ENCODE results near the gene ITSN2. TPM values are rescaled to one million over a fixed set of nuclear protein-coding genes. Genes with fewer than 3 reads are reported as not detected.

The ITSN2 gene
- total and polyA plus RNA-seq, 2 of the 8 experiments (the other 6 are each of a cell fraction or from before 2014, with no cell fraction given) = 9.3 to 17.0 TPM

DNA sequence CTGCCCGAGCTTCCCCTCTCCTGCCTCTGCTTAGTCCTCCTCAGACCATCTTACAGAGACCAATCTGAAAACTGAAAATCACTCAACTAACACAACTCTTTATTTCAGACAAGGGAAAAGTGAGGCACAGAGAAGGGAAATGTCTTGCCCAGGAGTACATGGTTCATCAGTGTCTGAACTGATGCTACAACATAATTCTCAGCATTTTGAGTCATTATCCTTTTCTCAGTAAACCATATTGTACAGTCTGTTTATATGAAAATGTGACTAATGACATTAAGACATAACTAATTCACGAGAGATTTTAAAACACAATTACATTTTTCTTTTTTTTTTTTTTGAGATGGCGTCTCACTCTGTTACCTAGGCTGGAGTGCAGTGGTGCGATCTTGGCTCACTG is 62.7 kb downstream of the ITSN2 start:
- H3K79me1 ChIP-seq (ENCODE audit: low read depth, low read length) = no peaks in the 10 kb centered on the region
- FAIRE-seq = no peak
- no peak overlapping the region for H3K27ac ChIP-seq (ENCODE audit: low read depth, low read length)
- H3K4me1 ChIP-seq (replicated peaks in 1 of 4; ENCODE audit: control insufficient read depth in 3 of 4, insufficient read depth in 4 of 4, low read length in 3 of 4) = no peaks in the 10 kb centered on the region
- H4K91ac ChIP-seq (replicated peaks; ENCODE audit: insufficient read length, low read length) = no peak overlapping the region
- no peak overlapping the region for H3K14ac ChIP-seq (ENCODE audit: insufficient read length)
- WGBS, 2 experiments (ENCODE audit: extremely low coverage in 1 of 2, insufficient coverage in 1 of 2, insufficient read length in 1 of 2, insufficient replicate concordance in 2 of 2, low coverage in 1 of 2, low lambda C conversion rate in 2 of 2, missing lambda C conversion rate in 1 of 2) = 93% methylated on average over 4 of the region's 4 CpGs; no CpG with 5 or more reads in 1 of the 2 experiments
- H2AK5ac ChIP-seq (ENCODE audit: low read depth, low read length) = no peak overlapping the region
- no peak overlapping the region for H2BK20ac ChIP-seq (ENCODE audit: low read length)
- H3K23ac ChIP-seq (ENCODE audit: insufficient read length) = no peak overlapping the region
- H3K56ac ChIP-seq (replicated peaks; ENCODE audit: insufficient read length, low read depth, low read length) = no peak overlapping the region
- H3K4me3 ChIP-seq (ENCODE audit: extremely low read depth in 1 of 4, insufficient read depth in 2 of 4, low read depth in 3 of 4, low read length in 4 of 4) = no peak overlapping the region
- no peaks in the 10 kb centered on the region for H3K23me2 ChIP-seq (ENCODE audit: low read depth, low read length)
- no peak overlapping the region for H2BK15ac ChIP-seq (ENCODE audit: low read length)
- TF ChIP-seq SIX5 (IDR thresholded peaks at IDR 0.05; ENCODE audit: low read depth, low read length) (no peak), BACH1 (IDR thresholded peaks at IDR 0.05; ENCODE audit: low read length) (no peak), BCL11A (IDR thresholded peaks at IDR 0.05; ENCODE audit: low read depth in 2 of 2, low read length in 2 of 2) (no peak), EP300 (IDR thresholded peaks at IDR 0.05; ENCODE audit: borderline replicate concordance in 1 of 2, low read depth in 2 of 2, low read length in 2 of 2) (no peak), RXRA (IDR thresholded peaks at IDR 0.05; ENCODE audit: insufficient read depth, low read depth, low read length) (no peak), JUN (IDR thresholded peaks at IDR 0.05; ENCODE audit: low read depth, low read length) (no peak), KDM4A (IDR thresholded peaks at IDR 0.05; ENCODE audit: low read depth, low read length, severe bottlenecking) (no peak), ZNF274 (IDR thresholded peaks at IDR 0.05; ENCODE audit: borderline replicate concordance, extremely low read depth, low read length) (no peak), CTBP2 (IDR thresholded peaks at IDR 0.05; ENCODE audit: borderline replicate concordance, insufficient read depth, insufficient read length, low read length) (no peak)
- peaks cover 0 to 20% (median 3%) of the 10 kb centered on the region in 4 experiments; a peak in 4 of 8 replicates for H3K36me3 ChIP-seq (ENCODE audit: control insufficient read depth in 2 of 4, insufficient read depth in 4 of 4, low read length in 3 of 4)
- no peak overlapping the region for H3K4ac ChIP-seq (replicated peaks; ENCODE audit: insufficient read length, low read depth, low read length)
- H2BK5ac ChIP-seq (ENCODE audit: low read depth, low read length) = no peak overlapping the region
- no peaks in the 10 kb centered on the region for H3K9me3 ChIP-seq (ENCODE audit: insufficient read depth in 2 of 2, low read depth in 1 of 2, low read length in 1 of 2)
- POLR2A ChIA-PET (ENCODE audit: partially characterized antibody) = interaction anchor here (0.6 kb wide), 1 partner anchor 208 kb away, joined by 3 read pairs; no protein-coding TSS in a partner anchor
- H3K27me3 ChIP-seq (replicated peaks in 1 of 4; ENCODE audit: control insufficient read depth in 3 of 4, extremely low read depth in 1 of 4, insufficient read depth in 3 of 4, low read length in 3 of 4) = no peaks in the 10 kb centered on the region
- no peak for DNase-seq (ENCODE audit: low read depth in 1 of 2, low spot score in 2 of 2)
- H4K5ac ChIP-seq (ENCODE audit: insufficient read length, low read depth, low read length) = no peak overlapping the region
- no peak overlapping the region for H2AFZ ChIP-seq (ENCODE audit: low read length)
- CTCF ChIA-PET (ENCODE audit: partially characterized antibody) = interaction anchor here (0.5 to 1.2 kb wide), 3 partner anchors 10 to 31 kb away, joined by 3 to 4 read pairs (median 3); no protein-coding TSS in a partner anchor
- no peak overlapping the region for H3K9ac ChIP-seq (replicated peaks in 1 of 4; ENCODE audit: extremely low read depth in 1 of 4, low read depth in 3 of 4, low read length in 3 of 4)
- no peak overlapping the region for H3K18ac ChIP-seq (ENCODE audit: extremely low read depth, low read length)
- H2BK12ac ChIP-seq (ENCODE audit: low read depth, low read length) = no peak overlapping the region
- no peak overlapping the region for H3K4me2 ChIP-seq (ENCODE audit: insufficient read depth in 1 of 2, low read depth in 2 of 2, low read length in 2 of 2)
- H3K79me2 ChIP-seq (ENCODE audit: control insufficient read depth in 1 of 2, insufficient read depth in 2 of 2, low read length in 2 of 2) = no peaks in the 10 kb centered on the region
- no peak overlapping the region for H2BK120ac ChIP-seq (replicated peaks; ENCODE audit: low read depth, low read length)
- no peak overlapping the region for H4K8ac ChIP-seq (ENCODE audit: extremely low read depth, insufficient read depth, low read length)
- no peaks in the 10 kb centered on the region for H4K20me1 ChIP-seq (replicated peaks in 1 of 2; ENCODE audit: control insufficient read depth in 1 of 2, insufficient read depth in 2 of 2, low read length in 2 of 2)

All from H1 (cell line).